MV-4-11 (cell line): ENCODE measurements around the gene SLC47A2.
"Not testable (repeated sequence)": the region's sequence is repeated elsewhere in the genome, so short reads cannot be mapped to it uniquely, and the experiment has no call there.

Experiments
- DNase-seq: peaks from one replicate; lab custom pipeline; 2025; lab: John Stamatoyannopoulos, UW

The SLC47A2 gene

GRCh38 chr17:19669680-19670079 is 46.7 kb downstream of the SLC47A2 start:
- DNase-seq: not testable (repeated sequence)

GRCh38 chr17:19664821-19665181 is 51.6 kb downstream of the SLC47A2 start:
- DNase-seq: no peak

GRCh38 chr17:19664136-19664820 is 52.1 kb downstream of the SLC47A2 start:
- no peak for DNase-seq

GRCh38 chr17:19663097-19663496 is 53.3 kb downstream of the SLC47A2 start:
- DNase-seq: no peak

- DNase-seq: no peak
These were observed 55.3 kb downstream of the SLC47A2 start for GRCh38 chr17:19661121-19661520.

GRCh38 chr17:19660219-19660870 is 56.0 kb downstream of the SLC47A2 start:
- no peak for DNase-seq

GRCh38 chr17:19659366-19660177 is 56.8 kb downstream of the SLC47A2 start:
- no peak for DNase-seq

GRCh38 chr17:19656851-19657581 is 59.4 kb downstream of the SLC47A2 start:
- DNase-seq: peak; percentile 34

- DNase-seq: no peak
These were observed 60.0 kb downstream of the SLC47A2 start for GRCh38 chr17:19656336-19656735.

- DNase-seq: peak; percentile 3
These were observed 61.5 kb downstream of the SLC47A2 start for GRCh38 chr17:19654896-19655295.

GRCh38 chr17:19654342-19654886 is 62.0 kb downstream of the SLC47A2 start:
- DNase-seq: no peak

- no peak for DNase-seq
These were observed 63.8 kb downstream of the SLC47A2 start for GRCh38 chr17:19652595-19652994.

GRCh38 chr17:19651451-19652238 is 64.7 kb downstream of the SLC47A2 start:
- DNase-seq: no peak

GRCh38 chr17:19650826-19651225 is 65.6 kb downstream of the SLC47A2 start:
- DNase-seq: no peak

- no peak for DNase-seq
These were observed 67.2 kb downstream of the SLC47A2 start for GRCh38 chr17:19649274-19649541.

- peak; percentile 84 for DNase-seq
These were observed 67.7 kb downstream of the SLC47A2 start, which contains the start of gene ALDH3A2 for GRCh38 chr17:19648475-19649273. Gene ALDH3A2, plus strand, starts transcription at chr17:19648751. Its CDS starts 221 bp downstream, at chr17:19648972.

- DNase-seq: peak; percentile 67
These were observed 68.5 kb downstream of the SLC47A2 start for GRCh38 chr17:19647697-19648474.

- no peak for DNase-seq
These were observed 69.3 kb downstream of the SLC47A2 start for GRCh38 chr17:19646788-19647696.
